H1 (cell line): Measurements from ENCODE around the gene PTS. TPM values are rescaled to one million over a fixed set of nuclear protein-coding genes. Genes with fewer than 3 reads are reported as not detected.

Experiments
- CTCF ChIA-PET: fragments of 300-600 bp; sonication (Branson Sonifier 250); formaldehyde crosslinking; loops from one replicate; lab custom pipeline; 2021; ENCODE audit not compliant: partially characterized antibody; lab: Charles Lee
- POLR2A ChIA-PET: fragments of 300-600 bp; sonication (Branson Sonifier 250); formaldehyde crosslinking; loops from one replicate; lab custom pipeline; 2021; ENCODE audit warnings: inconsistent platforms; ENCODE audit not compliant: partially characterized antibody; lab: Charles Lee
- DNase-seq, 2 experiments: peaks; one replicate each; pipeline versions ENCODE4 v3.0.0 to v3.0.0-alpha.2; 2010 to 2022; ENCODE audit warnings: low spot score in 2 of 2, low read depth in 1 of 2, mixed read lengths in 1 of 2
- FAIRE-seq: peaks from 2 replicates; lab custom pipeline; 2011; peaks lifted over from hg19 to GRCh38; lab: Jason Lieb, UNC
- H2AFZ ChIP-seq: 2 replicates; pipeline ENCODE4 v1.8.1; 2012; ENCODE audit warnings: low read length, inconsistent platforms
- H2AK5ac ChIP-seq: 2 replicates; pipeline ENCODE4 v1.6.1; 2013; ENCODE audit warnings: low read depth, low read length
- H2BK120ac ChIP-seq: replicated peaks from 2 replicates; pipeline ENCODE3; 2013; ENCODE audit warnings: low read depth, low read length, inconsistent platforms
- H2BK12ac ChIP-seq: 2 replicates; pipeline ENCODE4 v1.6.1; 2013; ENCODE audit warnings: low read depth, low read length
- H2BK15ac ChIP-seq: 2 replicates; pipeline ENCODE4 v1.6.1; 2013; ENCODE audit warnings: low read length
- H2BK20ac ChIP-seq: 2 replicates; pipeline ENCODE4 v1.6.1; 2013; ENCODE audit warnings: low read length
- H2BK5ac ChIP-seq: 2 replicates; pipeline ENCODE4 v1.6.1; 2013; ENCODE audit warnings: low read depth, low read length
- H3K14ac ChIP-seq: 2 replicates; pipeline ENCODE4 v1.6.1; 2013; ENCODE audit warnings: inconsistent platforms; ENCODE audit not compliant: insufficient read length
- H3K18ac ChIP-seq: 2 replicates; pipeline ENCODE4 v1.6.1; 2013; ENCODE audit warnings: low read length; ENCODE audit errors: extremely low read depth
- H3K23ac ChIP-seq: 2 replicates; pipeline ENCODE4 v1.6.1; 2013; ENCODE audit warnings: inconsistent platforms; ENCODE audit not compliant: insufficient read length
- H3K23me2 ChIP-seq: 2 replicates; pipeline ENCODE4 v1.6.1; 2013; ENCODE audit warnings: low read depth, low read length
- H3K27ac ChIP-seq: 2 replicates; pipeline ENCODE4 v1.6.1; 2011; ENCODE audit warnings: low read depth, low read length, inconsistent platforms
- H3K27me3 ChIP-seq, 4 experiments: replicated peaks in 1 of 4; 1 replicate in 1 of 4; 2 replicates in 3 of 4; pipeline versions ENCODE4 v1.6.1 to v1.8.1; 2011 to 2013; ENCODE audit warnings: low read length in 3 of 4, mild to moderate bottlenecking in 3 of 4, inconsistent platforms in 2 of 4, mixed read lengths in 2 of 4, moderate library complexity in 1 of 4; ENCODE audit not compliant: control insufficient read depth in 3 of 4, insufficient read depth in 3 of 4; ENCODE audit errors: extremely low read depth in 1 of 4
- H3K36me3 ChIP-seq, 4 experiments: 2 replicates each; pipeline versions ENCODE4 v1.6.1 to v1.8.1; 2011 to 2013; ENCODE audit warnings: mild to moderate bottlenecking in 4 of 4, low read length in 3 of 4, moderate library complexity in 2 of 4, control low read depth in 1 of 4, inconsistent platforms in 1 of 4; ENCODE audit not compliant: insufficient read depth in 4 of 4, control insufficient read depth in 2 of 4
- H3K4ac ChIP-seq: replicated peaks from 2 replicates; pipeline ENCODE3; 2013; ENCODE audit warnings: low read length, low read depth, mixed read lengths, inconsistent platforms; ENCODE audit not compliant: insufficient read length
- H3K4me1 ChIP-seq, 4 experiments: replicated peaks in 1 of 4; 1 replicate in 1 of 4; 2 replicates in 3 of 4; pipeline versions ENCODE4 v1.6.1 to v1.8.1; 2011 to 2013; ENCODE audit warnings: low read length in 3 of 4, inconsistent platforms in 2 of 4, mixed read lengths in 1 of 4; ENCODE audit not compliant: insufficient read depth in 4 of 4, control insufficient read depth in 3 of 4
- H3K4me2 ChIP-seq, 2 experiments: 2 replicates each; pipeline versions ENCODE4 v1.6.1 to v1.8.1; 2011 to 2013; ENCODE audit warnings: low read depth in 2 of 2, low read length in 2 of 2, control low read depth in 1 of 2, inconsistent platforms in 1 of 2, mild to moderate bottlenecking in 1 of 2; ENCODE audit not compliant: insufficient read depth in 1 of 2
- H3K4me3 ChIP-seq, 4 experiments: fragments of 200-600, 300-600 bp in 1 of 4; sonication (generic), shearing (Covaris generic), sonication (Bioruptor Twin) in 1 of 4; 2 replicates each; pipeline versions ENCODE4 v1.5.1 to v1.8.1; 2011 to 2016; ENCODE audit warnings: low read length in 4 of 4, low read depth in 3 of 4, control low read depth in 2 of 4, inconsistent platforms in 2 of 4, mild to moderate bottlenecking in 2 of 4, mixed read lengths in 1 of 4, moderate library complexity in 1 of 4; ENCODE audit not compliant: insufficient read depth in 2 of 4; ENCODE audit errors: extremely low read depth in 1 of 4
- H3K56ac ChIP-seq: replicated peaks from 2 replicates; pipeline ENCODE3; 2013; ENCODE audit warnings: low read depth, mild to moderate bottlenecking, mixed read lengths, low read length, inconsistent platforms; ENCODE audit not compliant: insufficient read length
- H3K79me1 ChIP-seq: 2 replicates; pipeline ENCODE4 v1.6.1; 2013; ENCODE audit warnings: low read depth, low read length, control low read depth
- H3K79me2 ChIP-seq, 2 experiments: 2 replicates each; pipeline versions ENCODE4 v1.6.1 to v1.8.1; 2012 to 2013; ENCODE audit warnings: low read length in 2 of 2, mild to moderate bottlenecking in 2 of 2, inconsistent platforms in 1 of 2; ENCODE audit not compliant: insufficient read depth in 2 of 2, control insufficient read depth in 1 of 2
- H3K9ac ChIP-seq, 4 experiments: replicated peaks in 1 of 4; 1 replicate in 1 of 4; 2 replicates in 3 of 4; pipeline versions ENCODE4 v1.6.1 to v1.8.1; 2011 to 2013; ENCODE audit warnings: low read depth in 3 of 4, low read length in 3 of 4, control low read depth in 2 of 4, mild to moderate bottlenecking in 2 of 4, moderate library complexity in 2 of 4, inconsistent platforms in 1 of 4; ENCODE audit errors: extremely low read depth in 1 of 4
- H3K9me3 ChIP-seq, 2 experiments: 2 replicates each; pipeline versions ENCODE4 v1.6.1 to v1.8.1; 2012 to 2013; ENCODE audit warnings: mild to moderate bottlenecking in 2 of 2, moderate library complexity in 2 of 2, control low read depth in 1 of 2, inconsistent platforms in 1 of 2, low read depth in 1 of 2, low read length in 1 of 2, mixed read lengths in 1 of 2; ENCODE audit not compliant: insufficient read depth in 2 of 2
- H4K20me1 ChIP-seq, 2 experiments: replicated peaks in 1 of 2; 2 replicates each; pipeline versions ENCODE3 to v1.8.1; 2011 to 2013; ENCODE audit warnings: inconsistent platforms in 2 of 2, low read length in 2 of 2, mild to moderate bottlenecking in 1 of 2; ENCODE audit not compliant: insufficient read depth in 2 of 2, control insufficient read depth in 1 of 2
- H4K5ac ChIP-seq: 2 replicates; pipeline ENCODE4 v1.6.1; 2013; ENCODE audit warnings: low read length, low read depth, mixed read lengths, inconsistent platforms; ENCODE audit not compliant: insufficient read length
- H4K8ac ChIP-seq: 2 replicates; pipeline ENCODE4 v1.8.0; 2013; ENCODE audit warnings: mild to moderate bottlenecking, moderate library complexity, low read length, inconsistent platforms; ENCODE audit not compliant: insufficient read depth; ENCODE audit errors: extremely low read depth
- H4K91ac ChIP-seq: replicated peaks from 2 replicates; pipeline ENCODE3; 2013; ENCODE audit warnings: low read length, mixed read lengths, inconsistent platforms; ENCODE audit not compliant: insufficient read length
- BACH1 ChIP-seq: IDR thresholded peaks from 2 replicates; pipeline ENCODE4 v1.6.1; 2012; ENCODE audit warnings: low read length, improper control_type of control experiment
- BRCA1 ChIP-seq: IDR thresholded peaks from 2 replicates; pipeline ENCODE4 v1.6.1; 2012; ENCODE audit warnings: low read depth, low read length, improper control_type of control experiment
- CBX8 ChIP-seq: fragments of 300-800, 300-1000 bp; sonication (generic); IDR thresholded peaks from 2 replicates; pipeline ENCODE4 v1.7.1; 2016; ENCODE audit warnings: low read depth, low read length, borderline replicate concordance
- CHD2 ChIP-seq: IDR thresholded peaks from 2 replicates; pipeline ENCODE4 v1.6.1; 2012; ENCODE audit warnings: low read length, improper control_type of control experiment
- KDM5A ChIP-seq: fragments of 200-600 bp; IDR thresholded peaks from 2 replicates; pipeline ENCODE4 v1.7.1; 2012; ENCODE audit warnings: mild to moderate bottlenecking, low read length, inconsistent platforms, mixed read lengths
- NANOG ChIP-seq: IDR thresholded peaks from 2 replicates; pipeline ENCODE4 v1.6.1; 2011; ENCODE audit warnings: low read length, low read depth, mild to moderate bottlenecking, inconsistent platforms; ENCODE audit not compliant: insufficient read depth, poor library complexity, severe bottlenecking
- PHF8 ChIP-seq: fragments of 200-600 bp; sonication (generic); conservative IDR thresholded peaks from 2 replicates; pipeline ENCODE4 v1.7.1; 2012; ENCODE audit warnings: low read depth, mild to moderate bottlenecking, inconsistent platforms, low read length, moderate library complexity
- RFX5 ChIP-seq: IDR thresholded peaks from 2 replicates; pipeline ENCODE4 v1.6.1; 2011; ENCODE audit warnings: low read depth, low read length, improper control_type of control experiment, borderline replicate concordance
- SP2 ChIP-seq: IDR thresholded peaks from 2 replicates; pipeline ENCODE4 v1.6.1; 2012; ENCODE audit warnings: mild to moderate bottlenecking, low read length, inconsistent platforms
- TAF1 ChIP-seq: IDR thresholded peaks from 2 replicates; pipeline ENCODE4 v1.6.1; 2011; ENCODE audit warnings: mild to moderate bottlenecking, low read depth, low read length
- TAF7 ChIP-seq: optimal IDR thresholded peaks from 2 replicates; pipeline ENCODE3; 2011; ENCODE audit warnings: low read depth, mild to moderate bottlenecking, inconsistent platforms, low read length, moderate library complexity, borderline replicate concordance
- WGBS, 2 experiments: shearing (Covaris generic) in 1 of 2; methylation state at CpG; one replicate each; pipeline versions ENCODE4 v1.1.6 to v1.1.7; 2013 to 2015; ENCODE audit warnings: low lambda C conversion rate in 2 of 2, mixed read lengths in 2 of 2, inconsistent platforms in 1 of 2, low coverage in 1 of 2, missing lambda C conversion rate in 1 of 2; ENCODE audit not compliant: insufficient replicate concordance in 2 of 2, insufficient coverage in 1 of 2, insufficient read length in 1 of 2; ENCODE audit errors: extremely low coverage in 1 of 2, missing lambda C conversion rate in 1 of 2; 5-methylcytosine and 5-hydroxymethylcytosine counted together
- polyA plus RNA-seq, 7 experiments: library from polyadenylated mRNA; depleted of rRNA in 3 of 7; stranded (reverse) in 5 of 7; unstranded in 2 of 7; fragments of >200 nt in 5 of 7; fragments of 200-250 nt in 2 of 7; gene quantifications; 1 replicate in 5 of 7; 2 replicates in 1 of 7; 4 replicates in 1 of 7; pipeline versions ENCODE4 v1.2.1 to v1.2.3, GENCODE V29; 2011 to 2013; ENCODE audit warnings: missing spikeins in 2 of 7, mixed read lengths in 2 of 7
- total RNA-seq: library from RNA; stranded (reverse); fragmentation: NEBNext Ultra II Directional; extraction: Animal tissue kit (Norgen Biotek cat#: 25700); gene quantifications from 2 replicates; pipeline ENCODE4 v1.2.1, GENCODE V29; 2021
- TF ChIP-seq, protein P1 (sequence below): IDR thresholded peaks from 2 replicates; pipeline ENCODE4 v1.6.1; 2012; ENCODE audit warnings: inconsistent platforms

PTS gene
- total and polyA plus RNA-seq, 2 of the 8 experiments (the other 6 are each of a cell fraction or from before 2014, with no cell fraction given) = 18.3 to 25.9 TPM

DNA sequence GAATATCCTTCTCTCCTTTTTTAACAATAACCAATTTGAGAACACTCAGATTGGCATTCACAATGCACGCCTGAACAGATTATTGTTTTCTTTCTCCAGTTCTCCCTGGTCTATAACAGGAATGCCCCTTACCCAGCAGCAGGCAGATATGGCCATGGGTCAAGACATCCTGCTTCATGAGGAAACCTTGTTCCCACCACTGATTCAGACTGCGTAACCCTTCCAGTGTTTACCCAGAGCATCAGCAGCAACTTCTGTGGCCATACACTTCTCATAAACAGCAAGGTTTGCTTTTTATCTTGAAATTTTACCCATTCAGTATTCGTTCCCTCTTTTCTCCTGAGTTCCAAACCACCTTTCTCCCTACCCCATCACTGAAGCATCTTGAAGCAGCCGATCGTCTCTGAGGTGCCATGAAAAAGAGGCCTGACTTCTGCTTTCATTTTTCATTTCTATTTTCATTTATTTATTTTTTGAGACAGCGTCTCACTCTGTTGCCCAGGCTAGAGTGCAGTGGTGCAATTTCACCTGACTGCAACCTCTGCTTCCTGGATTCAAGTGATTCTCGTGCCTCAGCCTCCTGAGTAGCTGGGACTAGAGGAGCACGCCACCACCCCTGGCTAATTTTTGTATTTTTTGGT lies 9.6 kb downstream of the PTS start:
- Histone ChIP-seq H3K4me2 (no peak overlapping the region), H4K8ac (no peak overlapping the region), H3K9ac (no peak overlapping the region), H3K27ac (no peak overlapping the region), H4K20me1 (no peaks in the 10 kb centered on the region), H3K4me1 (no peaks in the 10 kb centered on the region), H2BK12ac (no peak overlapping the region), H4K5ac (no peak overlapping the region), H3K14ac (no peak overlapping the region), H3K56ac (no peak overlapping the region), H3K79me2 (no peaks in the 10 kb centered on the region)
- CTCF ChIA-PET = no interaction called here
- TF ChIP-seq TAF1 (no peak), SP2 (no peak), CHD2 (no peak), CBX8 (no peak), NANOG (no peak), TAF7 (no peak), RFX5 (no peak), KDM5A (no peak), BACH1 (no peak), BRCA1 (no peak), PHF8 (no peak)
- TF ChIP-seq, protein P1, sequence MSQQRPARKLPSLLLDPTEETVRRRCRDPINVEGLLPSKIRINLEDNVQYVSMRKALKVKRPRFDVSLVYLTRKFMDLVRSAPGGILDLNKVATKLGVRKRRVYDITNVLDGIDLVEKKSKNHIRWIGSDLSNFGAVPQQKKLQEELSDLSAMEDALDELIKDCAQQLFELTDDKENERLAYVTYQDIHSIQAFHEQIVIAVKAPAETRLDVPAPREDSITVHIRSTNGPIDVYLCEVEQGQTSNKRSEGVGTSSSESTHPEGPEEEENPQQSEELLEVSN = no peak
- TF ChIP-seq, all 59 proteins: peak for 0
- FAIRE-seq = no peak
- Histone ChIP-seq H3K9me3 (no peaks in the 10 kb centered on the region), H2BK20ac (no peak overlapping the region), H3K36me3 (peaks cover 2 to 36% (median 16%) of the 10 kb centered on the region in 4 experiments; a peak in 7 of 8 replicates), H3K4me3 (no peak overlapping the region), H3K79me1 (no peaks in the 10 kb centered on the region), H4K91ac (no peak overlapping the region), H3K18ac (no peak overlapping the region), H3K4ac (no peak overlapping the region), H3K27me3 (no peaks in the 10 kb centered on the region), H2AFZ (no peak overlapping the region), H2BK5ac (no peak overlapping the region), H2BK15ac (no peak overlapping the region), H3K23me2 (no peaks in the 10 kb centered on the region), H2BK120ac (no peak overlapping the region), H2AK5ac (no peak overlapping the region), H3K23ac (no peak overlapping the region)
- no peak for DNase-seq
- POLR2A ChIA-PET = interaction anchor here (1.9 kb wide), 1 partner anchor 10 kb away, joined by 5 read pairs; the partner anchor contains the start of gene PTS
- WGBS, 2 experiments = 91% methylated on average over 8 of the region's 8 CpGs; no CpG with 5 or more reads in 1 of the 2 experiments
